SW 1271 (cell line): ENCODE data around the gene C11orf52.
"Not testable (repeated sequence)": the region's sequence is repeated elsewhere in the genome, so short reads cannot be mapped to it uniquely, and the experiment has no call there.

ENCODE experiments used
- DNase-seq, 2 experiments: peaks; one replicate each; lab custom pipeline; 2025; lab: John Stamatoyannopoulos, UW

Gene C11orf52

GRCh38 chr11:111913031-111913861 lies 5.5 kb upstream of the C11orf52 start:
- DNase-seq = no peak

- no peak for DNase-seq
These were observed 4.7 kb upstream of the C11orf52 start for GRCh38 chr11:111913997-111914396.

- DNase-seq = no peak
These were observed 1.9 kb upstream of the C11orf52 start for GRCh38 chr11:111916768-111917167.

- DNase-seq = no peak
These were observed 1.4 kb upstream of the C11orf52 start for GRCh38 chr11:111917312-111917711.

GRCh38 chr11:111917788-111918187 lies 925 bp upstream of the C11orf52 start:
- DNase-seq = no peak

GRCh38 chr11:111920908-111921307 lies 2.2 kb downstream of the C11orf52 start:
- DNase-seq = no peak

- DNase-seq = no peak
These were observed 3.0 kb downstream of the C11orf52 start for GRCh38 chr11:111921541-111922230.

GRCh38 chr11:111922803-111923202 lies 4.1 kb downstream of the C11orf52 start:
- no peak for DNase-seq

- no peak for DNase-seq
These were observed 4.7 kb downstream of the C11orf52 start for GRCh38 chr11:111923351-111923788.

GRCh38 chr11:111923951-111924350 lies 5.2 kb downstream of the C11orf52 start:
- no peak for DNase-seq

GRCh38 chr11:111925953-111926352 lies 7.2 kb downstream of the C11orf52 start:
- DNase-seq = no peak

GRCh38 chr11:111926505-111927391 lies 8.0 kb downstream of the C11orf52 start:
- DNase-seq = peak; percentile 98

GRCh38 chr11:111930472-111930871 lies 11.8 kb downstream of the C11orf52 start:
- no peak for DNase-seq

GRCh38 chr11:111932611-111932950 lies 13.9 kb downstream of the C11orf52 start:
- no peak for DNase-seq

GRCh38 chr11:111933176-111933575 lies 14.5 kb downstream of the C11orf52 start:
- DNase-seq = not testable (repeated sequence)

GRCh38 chr11:111933872-111934271 lies 15.2 kb downstream of the C11orf52 start:
- DNase-seq = no peak

- no peak for DNase-seq
These were observed 15.6 kb downstream of the C11orf52 start for GRCh38 chr11:111934306-111934705.

- DNase-seq = no peak
These were observed 16.8 kb downstream of the C11orf52 start for GRCh38 chr11:111935317-111936039.

GRCh38 chr11:111936040-111936540 lies 17.4 kb downstream of the C11orf52 start:
- no peak for DNase-seq

GRCh38 chr11:111937461-111937769 lies 18.7 kb downstream of the C11orf52 start:
- no peak for DNase-seq

- DNase-seq = no peak
These were observed 19.1 kb downstream of the C11orf52 start for GRCh38 chr11:111937844-111938243.

GRCh38 chr11:111938687-111939160 lies 20.0 kb downstream of the C11orf52 start:
- DNase-seq = no peak
